GM18870 (cell line): ENCODE results near the gene BSN.

ENCODE experiments used
- ATAC-seq: cut with Tn5 transposase; IDR thresholded peaks from one replicate; pipeline ENCODE4 v1.9.1; 2021; ENCODE audit warnings: moderate library complexity; ENCODE audit not compliant: unreplicated experiment

Gene BSN

GRCh38 chr3:49711489-49711888 lies 157.2 kb downstream of the BSN start:
- no peak for ATAC-seq

GRCh38 chr3:49712166-49712565 lies 157.9 kb downstream of the BSN start:
- no peak for ATAC-seq

DNA sequence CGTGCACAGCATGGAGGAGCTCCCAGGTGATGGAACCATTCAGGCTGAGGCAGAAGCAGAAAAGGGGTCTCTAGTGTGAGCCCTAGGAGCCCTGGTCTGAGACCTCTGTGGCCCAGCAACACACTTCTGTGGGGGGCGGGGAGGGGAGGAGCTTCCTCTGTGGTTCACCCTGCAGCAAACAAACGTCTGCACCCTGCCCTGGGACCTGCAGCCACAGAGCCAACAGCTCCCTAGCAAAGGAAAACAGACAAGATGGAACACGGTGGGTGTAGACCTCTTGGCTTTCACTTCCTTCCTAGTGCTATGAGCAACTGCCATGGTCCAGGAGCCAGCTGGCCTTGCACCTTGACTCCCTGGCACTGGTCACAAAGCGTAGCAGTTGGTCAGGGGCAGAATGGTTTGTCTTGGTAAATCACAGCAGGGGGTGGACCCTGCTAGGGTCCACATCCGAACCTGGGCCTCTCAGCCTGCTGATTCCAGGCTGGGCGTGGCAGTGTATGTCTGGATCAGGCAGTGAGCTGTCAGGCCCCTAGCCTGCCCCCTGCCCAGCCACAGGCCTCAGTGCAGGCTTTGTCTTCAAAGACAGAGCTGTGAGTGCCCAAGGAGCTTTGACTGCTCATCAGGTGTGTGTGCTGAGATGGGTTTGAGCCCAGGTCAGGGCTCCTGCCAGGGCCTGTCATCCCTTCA lies 158.5 kb downstream of the BSN start:
- ATAC-seq = no peak

DNA sequence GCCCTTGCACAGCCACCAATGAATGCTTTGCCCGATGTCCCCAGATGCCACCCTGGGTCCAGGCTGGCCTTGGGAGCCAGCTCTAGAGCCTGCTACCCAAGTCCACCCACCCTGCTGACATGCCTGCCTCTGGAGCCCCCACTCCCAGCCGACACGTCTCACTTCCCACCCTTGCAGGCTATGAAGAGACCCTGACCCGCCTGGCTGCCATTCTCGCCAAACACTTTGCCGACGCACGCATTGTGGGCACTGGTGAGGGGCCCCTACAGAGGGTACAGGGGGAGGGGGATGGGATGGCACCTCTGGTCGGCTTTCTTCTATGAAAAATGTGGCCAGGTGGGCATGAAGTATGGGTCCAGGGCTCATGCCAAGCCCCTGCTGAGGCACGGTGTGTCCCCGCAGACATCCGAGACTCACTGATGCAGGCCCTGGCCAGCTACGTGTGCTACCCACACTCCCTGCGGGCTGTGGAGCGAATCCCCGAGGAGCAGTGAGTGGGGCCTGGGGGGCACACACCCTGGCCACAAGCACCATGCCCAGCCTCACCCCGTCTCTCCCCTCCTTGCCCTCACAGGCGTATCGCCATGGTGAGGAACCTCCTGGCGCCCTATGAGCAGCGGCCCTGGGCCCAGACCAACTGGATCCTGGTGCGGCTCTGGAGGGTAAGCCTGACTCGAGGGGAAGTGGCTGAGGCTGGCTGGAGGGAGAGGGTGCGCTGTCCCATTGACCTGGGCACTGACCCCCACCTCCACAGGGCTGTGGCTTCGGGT lies 159.2 kb downstream of the BSN start:
- no peak for ATAC-seq

DNA sequence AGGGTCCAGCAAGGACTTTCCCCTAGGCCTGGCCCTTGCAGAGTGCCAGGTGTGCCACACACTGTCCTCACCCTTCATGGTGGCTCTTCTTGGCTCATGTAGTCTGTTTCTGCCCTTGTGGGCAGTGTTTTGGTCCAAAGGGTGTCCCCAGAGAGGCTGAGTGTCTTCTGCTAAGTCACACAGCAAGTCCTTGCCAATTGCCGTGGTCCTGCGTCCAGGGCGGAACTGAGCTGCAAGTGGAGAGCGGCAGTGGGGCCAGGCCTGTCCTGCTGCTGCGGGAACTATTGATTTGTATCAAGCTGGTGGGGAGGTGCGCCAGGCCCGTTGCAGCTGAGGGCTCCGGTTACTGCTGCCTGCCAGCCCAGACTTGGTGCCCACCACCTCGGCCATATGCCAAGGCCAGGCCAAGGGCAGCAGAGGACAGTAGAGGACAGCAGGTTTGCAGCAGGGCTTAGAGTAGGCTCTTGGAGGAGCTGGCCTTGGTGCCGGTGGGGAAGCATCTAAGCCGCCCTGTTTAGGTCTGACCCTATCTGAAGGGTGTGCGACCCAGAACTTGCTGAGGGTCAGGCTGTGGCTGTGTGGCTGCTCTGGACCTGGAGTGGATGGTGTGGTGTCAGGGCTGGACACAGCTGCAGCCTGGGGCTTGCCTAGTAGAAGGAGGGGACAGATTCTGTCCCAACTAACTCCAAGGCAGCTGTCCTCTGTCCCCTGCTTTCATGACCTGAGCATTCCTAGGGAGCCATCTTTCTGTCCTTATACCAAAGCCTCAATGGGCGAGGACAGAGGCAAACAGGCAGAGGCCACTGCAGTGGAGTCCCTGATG lies 160.7 kb downstream of the BSN start:
- ATAC-seq = no peak

DNA sequence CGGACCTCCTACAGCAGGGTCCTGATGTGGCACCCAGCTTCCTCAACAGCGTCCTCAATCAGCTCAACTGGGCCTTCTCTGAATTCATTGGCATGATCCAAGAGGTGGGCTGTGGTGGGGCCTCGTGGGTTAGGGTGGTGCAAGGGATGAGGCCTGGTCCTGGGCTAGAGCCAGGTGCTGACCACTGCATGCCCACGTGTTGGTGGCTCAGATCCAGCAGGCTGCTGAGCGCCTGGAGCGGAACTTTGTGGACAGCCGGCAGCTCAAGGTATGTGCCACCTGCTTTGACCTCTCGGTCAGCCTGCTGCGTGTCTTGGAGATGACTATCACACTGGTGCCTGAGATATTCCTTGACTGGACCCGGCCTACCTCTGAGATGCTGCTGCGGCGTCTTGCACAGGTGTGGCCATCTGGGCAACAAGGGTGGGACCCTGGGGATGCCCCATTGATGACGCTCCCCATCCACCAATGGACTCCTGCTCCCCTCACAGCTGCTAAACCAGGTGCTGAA lies 161.4 kb downstream of the BSN start:
- ATAC-seq = no peak

- ATAC-seq = no peak
Measured at GRCh38 chr3:49716169-49716568, 161.9 kb downstream of the BSN start.

DNA sequence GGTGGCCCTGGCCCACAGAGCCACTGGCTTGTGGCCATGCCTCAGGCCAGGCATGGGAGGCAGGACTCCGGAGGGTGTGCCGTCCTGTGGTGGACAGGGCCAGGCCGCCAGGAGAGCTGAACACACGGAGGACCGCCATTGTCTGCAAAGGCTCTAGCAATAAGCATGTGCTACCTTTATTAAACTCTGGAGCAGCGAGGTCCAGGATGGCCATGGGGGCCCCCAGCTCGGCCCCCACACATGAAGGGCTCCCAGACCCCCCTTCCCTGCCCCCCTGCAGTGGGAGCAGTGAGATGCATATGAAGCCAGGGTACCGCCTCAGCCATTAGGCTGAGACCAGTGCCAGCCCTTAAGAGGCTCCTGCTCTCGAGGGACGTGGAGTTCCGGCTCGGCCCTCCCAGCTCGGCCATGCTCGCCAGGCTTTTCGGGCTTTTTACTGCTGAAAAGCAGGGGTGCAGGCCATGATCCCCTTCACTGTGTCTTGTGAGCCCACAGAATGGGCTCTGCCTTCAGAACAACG lies 162.5 kb downstream of the BSN start:
- ATAC-seq = no peak

- no peak for ATAC-seq
Measured at GRCh38 chr3:49717211-49717958, 163.1 kb downstream of the BSN start.

- no peak for ATAC-seq
Measured at GRCh38 chr3:49717959-49718857, 163.9 kb downstream of the BSN start.

DNA sequence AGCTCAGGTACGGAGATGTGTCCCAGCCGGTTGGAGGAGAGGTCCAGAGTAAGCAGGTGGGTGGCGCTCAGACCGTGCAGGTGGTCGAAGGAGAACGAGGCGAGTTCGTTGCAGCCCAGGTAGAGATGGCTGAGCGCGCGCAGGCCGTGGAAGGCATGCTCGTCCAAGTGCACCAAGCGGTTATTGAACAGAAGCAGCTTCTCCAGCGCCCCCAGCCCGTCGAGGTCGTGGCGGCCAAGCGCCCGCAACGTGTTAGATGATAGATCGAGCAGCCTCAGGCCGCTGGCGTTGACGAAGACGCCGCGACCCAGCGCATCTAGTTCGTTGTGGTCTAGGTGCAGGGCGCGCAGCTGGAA lies 164.6 kb downstream of the BSN start:
- ATAC-seq = no peak

DNA sequence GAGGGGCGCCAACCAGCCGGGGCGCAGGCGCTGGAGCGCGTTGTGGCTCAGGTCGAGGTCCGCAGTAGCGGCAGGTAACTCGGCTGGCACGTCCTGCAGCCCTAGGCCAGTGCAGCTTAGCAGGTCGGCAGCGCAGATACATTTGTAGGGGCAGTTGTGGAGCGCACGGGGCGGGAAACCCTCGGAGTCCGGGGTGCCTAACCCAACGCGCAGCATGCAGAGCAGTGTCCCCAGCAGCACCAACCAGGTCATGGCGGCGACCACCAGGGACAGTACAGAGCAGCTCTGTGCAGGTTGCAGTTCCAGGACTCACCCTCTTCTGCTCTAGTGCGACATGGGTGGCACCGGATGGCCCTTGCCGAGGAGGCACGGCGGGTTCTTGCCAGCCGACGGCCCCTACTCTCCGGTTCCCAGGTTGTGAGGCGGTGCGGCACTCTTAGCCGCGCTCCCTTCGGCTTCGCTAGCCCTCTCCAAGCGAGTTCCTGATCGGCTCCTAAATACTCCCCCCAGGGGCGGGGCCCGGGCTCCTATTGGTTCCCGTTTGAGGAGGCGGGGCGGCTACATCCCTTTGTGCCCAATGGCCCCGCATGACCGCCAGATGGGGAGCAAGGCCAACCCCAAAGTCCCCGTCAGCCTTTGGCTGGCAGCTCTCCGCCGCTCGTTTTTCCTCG lies 165.1 kb downstream of the BSN start, which contains the start of gene AMIGO3:
AMIGO3 (minus strand) TSS at position 471 of the 671 bp plus-strand sequence; CDS start at position 252, 219 bp downstream.
- ATAC-seq = peak; percentile 41
